CD4-positive, alpha-beta T cell treated with Interleukin-4 for 4 hours (primary cell): ENCODE measurements around the gene PTK7.
A peak's percentile ranks its signal among the peaks of the same experiment; 100 is the strongest.
"Not testable (repeated sequence)": the region's sequence is repeated elsewhere in the genome, so short reads cannot be mapped to it uniquely, and the experiment has no call there.

Experiments used
- DNase-seq: peaks from one replicate; pipeline ENCODE4 v3.0.0-alpha.2; 2020

The PTK7 gene

GRCh38 chr6:43120101-43120763 lies 44.1 kb downstream of the PTK7 start:
- DNase-seq: no peak

GRCh38 chr6:43120944-43121913 lies 45.1 kb downstream of the PTK7 start:
- DNase-seq: no peak

- DNase-seq: no peak
Measured at GRCh38 chr6:43122146-43122545, 46.0 kb downstream of the PTK7 start.

- DNase-seq: no peak
Measured at GRCh38 chr6:43123461-43124314, 47.6 kb downstream of the PTK7 start.

GRCh38 chr6:43124481-43124880 lies 48.4 kb downstream of the PTK7 start:
- no peak for DNase-seq

GRCh38 chr6:43125119-43125518 lies 49.0 kb downstream of the PTK7 start:
- DNase-seq: no peak

GRCh38 chr6:43125555-43125954 lies 49.4 kb downstream of the PTK7 start:
- no peak for DNase-seq

GRCh38 chr6:43127180-43127579 lies 51.1 kb downstream of the PTK7 start:
- no peak for DNase-seq

- no peak for DNase-seq
Measured at GRCh38 chr6:43127877-43128276, 51.8 kb downstream of the PTK7 start.

- no peak for DNase-seq
Measured at GRCh38 chr6:43128926-43129325, 52.8 kb downstream of the PTK7 start.

GRCh38 chr6:43129434-43130194 lies 53.5 kb downstream of the PTK7 start:
- no peak for DNase-seq

- DNase-seq: no peak
Measured at GRCh38 chr6:43130429-43130828, 54.3 kb downstream of the PTK7 start.

GRCh38 chr6:43131379-43131778 lies 55.3 kb downstream of the PTK7 start:
- DNase-seq: not testable (repeated sequence)

GRCh38 chr6:43138267-43138666 lies 62.2 kb downstream of the PTK7 start:
- no peak for DNase-seq

- not testable (repeated sequence) for DNase-seq
Measured at GRCh38 chr6:43139973-43140372, 63.9 kb downstream of the PTK7 start.

GRCh38 chr6:43141644-43142043 lies 65.5 kb downstream of the PTK7 start:
- DNase-seq: no peak

- DNase-seq: peak; percentile 25
Measured at GRCh38 chr6:43142101-43142500, 66.0 kb downstream of the PTK7 start.

GRCh38 chr6:43143235-43144128 lies 67.4 kb downstream of the PTK7 start:
- peak; percentile 66 for DNase-seq

- DNase-seq: no peak
Measured at GRCh38 chr6:43144879-43145278, 68.8 kb downstream of the PTK7 start.

GRCh38 chr6:43146261-43146660 lies 70.1 kb downstream of the PTK7 start:
- no peak for DNase-seq
